ENCODE results near the gene ZNF57.

DNA sequence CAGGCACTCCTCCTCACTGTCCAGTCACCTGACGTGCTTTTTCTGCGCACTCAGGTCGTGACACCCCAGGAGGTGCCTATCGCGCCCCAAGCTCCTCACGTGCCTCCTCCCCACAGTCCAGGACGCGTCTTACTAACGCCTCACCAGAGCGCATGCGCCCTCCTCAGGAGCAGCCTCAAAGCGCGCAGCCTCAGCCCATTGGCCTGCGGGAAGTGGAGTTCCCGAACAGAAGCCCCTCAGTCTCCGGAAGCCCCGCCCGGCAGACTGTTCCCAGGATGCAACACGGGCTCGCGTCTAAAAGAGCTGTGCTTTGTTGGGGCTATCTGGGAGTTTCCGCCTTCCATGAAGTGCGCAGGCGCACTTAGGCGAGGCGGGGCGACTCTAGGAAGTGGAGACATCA lies 41.9 kb upstream of the ZNF57 start:
- TF ChIP-seq, protein P1, sequence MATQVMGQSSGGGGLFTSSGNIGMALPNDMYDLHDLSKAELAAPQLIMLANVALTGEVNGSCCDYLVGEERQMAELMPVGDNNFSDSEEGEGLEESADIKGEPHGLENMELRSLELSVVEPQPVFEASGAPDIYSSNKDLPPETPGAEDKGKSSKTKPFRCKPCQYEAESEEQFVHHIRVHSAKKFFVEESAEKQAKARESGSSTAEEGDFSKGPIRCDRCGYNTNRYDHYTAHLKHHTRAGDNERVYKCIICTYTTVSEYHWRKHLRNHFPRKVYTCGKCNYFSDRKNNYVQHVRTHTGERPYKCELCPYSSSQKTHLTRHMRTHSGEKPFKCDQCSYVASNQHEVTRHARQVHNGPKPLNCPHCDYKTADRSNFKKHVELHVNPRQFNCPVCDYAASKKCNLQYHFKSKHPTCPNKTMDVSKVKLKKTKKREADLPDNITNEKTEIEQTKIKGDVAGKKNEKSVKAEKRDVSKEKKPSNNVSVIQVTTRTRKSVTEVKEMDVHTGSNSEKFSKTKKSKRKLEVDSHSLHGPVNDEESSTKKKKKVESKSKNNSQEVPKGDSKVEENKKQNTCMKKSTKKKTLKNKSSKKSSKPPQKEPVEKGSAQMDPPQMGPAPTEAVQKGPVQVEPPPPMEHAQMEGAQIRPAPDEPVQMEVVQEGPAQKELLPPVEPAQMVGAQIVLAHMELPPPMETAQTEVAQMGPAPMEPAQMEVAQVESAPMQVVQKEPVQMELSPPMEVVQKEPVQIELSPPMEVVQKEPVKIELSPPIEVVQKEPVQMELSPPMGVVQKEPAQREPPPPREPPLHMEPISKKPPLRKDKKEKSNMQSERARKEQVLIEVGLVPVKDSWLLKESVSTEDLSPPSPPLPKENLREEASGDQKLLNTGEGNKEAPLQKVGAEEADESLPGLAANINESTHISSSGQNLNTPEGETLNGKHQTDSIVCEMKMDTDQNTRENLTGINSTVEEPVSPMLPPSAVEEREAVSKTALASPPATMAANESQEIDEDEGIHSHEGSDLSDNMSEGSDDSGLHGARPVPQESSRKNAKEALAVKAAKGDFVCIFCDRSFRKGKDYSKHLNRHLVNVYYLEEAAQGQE (IDR thresholded peaks at IDR 0.05; ENCODE audit: insufficient read depth in 1 of 2, low read depth in 2 of 2, low read length in 2 of 2) = no peak
- TF ChIP-seq TAF1 (IDR thresholded peaks at IDR 0.05; ENCODE audit: borderline replicate concordance, insufficient read depth, low read length) = no peak
- TF ChIP-seq POLR2AphosphoS5 (IDR thresholded peaks at IDR 0.05; ENCODE audit: low read depth, low read length) = no peak

Measured in PFSK-1 (cell line).